HG02678 (cell line): ENCODE measurements around the gene ARL5C.
"Not testable (repeated sequence)": the region's sequence is repeated elsewhere in the genome, so short reads cannot be mapped to it uniquely, and the experiment has no call there.

Source experiments
- ATAC-seq: cut with Tn5 transposase; IDR thresholded peaks from one replicate; pipeline ENCODE4 v1.9.1; 2021; ENCODE audit warnings: mild to moderate bottlenecking, moderate library complexity; ENCODE audit not compliant: unreplicated experiment

ARL5C gene

GRCh38 chr17:39141915-39142664 is 23.9 kb downstream of the ARL5C start:
- no peak for ATAC-seq

GRCh38 chr17:39141294-39141693 is 24.7 kb downstream of the ARL5C start:
- ATAC-seq, result no peak

DNA sequence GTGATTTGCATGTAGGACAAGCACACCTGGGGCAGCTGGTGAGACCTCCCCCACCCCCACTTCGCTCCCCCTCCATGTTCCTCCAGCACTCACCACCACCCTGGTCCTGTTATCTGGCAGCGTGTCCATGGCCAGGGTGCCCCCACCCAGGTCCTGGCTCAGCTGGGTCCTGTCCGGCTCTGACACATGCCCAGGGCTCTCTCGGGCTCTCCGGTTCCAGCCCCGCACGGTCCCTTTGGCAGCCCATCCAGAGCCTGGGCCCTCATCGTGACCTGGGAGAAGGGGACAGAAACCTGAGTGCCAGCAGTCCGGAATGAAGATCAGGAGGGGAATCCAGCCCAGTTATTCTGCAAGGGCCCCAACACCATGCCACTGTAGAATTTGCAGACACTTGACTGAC is 26.4 kb downstream of the ARL5C start:
- no peak for ATAC-seq

- no peak for ATAC-seq
These were observed 26.8 kb downstream of the ARL5C start for GRCh38 chr17:39139161-39139511.

- ATAC-seq, result no peak
These were observed 27.4 kb downstream of the ARL5C start for GRCh38 chr17:39138431-39139160.

DNA sequence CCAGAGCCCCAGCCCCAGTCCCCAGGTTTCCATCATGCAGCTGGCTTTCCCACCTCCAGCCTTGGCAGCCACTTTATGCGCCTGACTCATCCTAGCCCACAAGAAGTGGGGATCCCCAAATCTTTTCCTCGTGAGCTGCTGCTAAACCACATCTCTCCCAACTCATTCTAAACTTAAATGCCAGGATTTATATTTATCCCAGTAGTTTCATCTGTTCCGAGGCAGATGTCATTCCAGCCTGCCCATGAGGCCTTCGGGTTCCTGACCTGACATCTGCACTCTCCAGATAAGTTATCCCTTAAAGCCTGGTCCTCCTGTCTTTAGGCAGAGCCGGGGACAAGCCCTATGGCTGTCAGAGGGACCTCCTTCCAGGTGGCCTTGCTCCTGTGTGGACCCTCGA is 31.1 kb downstream of the ARL5C start:
- ATAC-seq, result no peak

DNA sequence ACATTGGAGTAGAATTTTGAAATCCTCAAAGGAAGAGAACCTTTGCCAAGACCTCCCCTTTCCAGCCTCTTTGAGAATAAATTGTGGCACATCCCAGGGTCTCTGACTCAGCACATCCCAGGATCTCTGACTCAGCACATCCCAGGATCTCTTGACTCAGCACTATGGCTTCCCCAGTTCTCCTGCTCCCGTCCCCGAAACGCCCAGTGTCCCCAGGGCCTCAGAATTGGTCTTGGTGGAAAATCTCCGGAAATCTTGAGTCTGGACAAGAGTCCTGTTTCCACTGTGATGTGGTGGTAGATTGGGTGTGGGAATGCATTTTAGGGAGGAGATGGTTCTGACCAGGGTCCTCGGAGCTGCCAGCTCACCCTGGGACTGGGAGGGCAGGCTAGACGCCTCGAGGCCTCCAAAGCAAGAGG is 33.8 kb downstream of the ARL5C start:
- no peak for ATAC-seq

DNA sequence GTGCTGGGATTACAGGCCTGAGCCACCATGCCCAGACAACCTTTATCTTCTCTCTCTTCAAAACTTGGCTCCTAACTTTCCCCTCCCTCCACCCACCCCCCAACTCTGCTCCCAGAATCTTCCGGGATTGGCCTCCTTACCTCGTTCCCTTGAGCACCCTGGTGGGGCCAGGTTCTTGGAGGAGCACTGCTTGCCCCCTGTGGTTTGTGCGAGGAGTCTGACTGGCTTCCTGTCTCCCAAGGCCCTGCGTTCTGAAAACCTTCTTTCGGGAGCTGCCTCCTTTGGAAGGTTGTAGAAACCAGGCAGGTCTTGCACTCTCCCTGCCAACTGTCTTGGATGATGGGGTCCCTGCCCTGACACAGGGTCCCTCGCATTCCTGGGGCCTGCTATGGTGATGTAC is 34.3 kb downstream of the ARL5C start:
- ATAC-seq, result no peak

DNA sequence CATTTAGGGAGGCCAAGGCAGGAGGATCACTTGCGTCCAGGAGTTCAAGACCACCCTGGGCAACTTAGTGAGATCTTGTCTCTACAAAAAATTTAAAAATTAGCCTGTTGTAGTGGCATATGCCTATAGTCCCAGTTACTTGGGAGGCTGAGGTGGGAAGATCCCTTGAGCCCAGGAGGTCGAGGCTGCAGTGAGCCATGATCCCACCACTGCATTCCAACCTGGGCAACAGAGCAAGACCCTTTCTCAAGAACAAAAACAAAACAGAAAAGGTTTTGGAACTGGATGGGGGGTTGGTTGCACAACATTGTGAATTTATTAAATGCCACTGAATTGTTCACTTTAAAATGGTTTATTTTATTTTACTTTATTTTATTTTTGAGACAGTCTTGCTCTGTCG is 35.8 kb downstream of the ARL5C start:
- ATAC-seq, result no peak

DNA sequence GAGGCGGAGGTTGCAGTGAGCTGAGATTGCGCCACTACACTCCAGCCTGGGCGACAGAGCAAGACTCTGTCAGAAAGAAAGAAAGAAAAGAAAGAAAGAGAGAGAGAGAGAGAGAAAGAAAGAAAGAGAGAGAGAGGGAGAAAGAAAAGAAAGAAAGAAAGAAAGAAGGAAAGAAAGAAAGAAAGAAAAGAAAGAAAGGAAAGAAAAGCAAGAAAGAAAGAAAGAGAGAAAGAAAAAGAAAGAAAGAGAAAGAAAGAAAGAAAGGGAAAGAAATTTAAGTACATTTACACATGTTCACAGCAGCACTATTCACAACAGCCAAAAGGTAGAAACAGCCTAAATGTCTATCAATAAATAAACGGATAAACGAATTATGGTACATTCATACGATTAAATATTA is 36.4 kb downstream of the ARL5C start:
- not testable (repeated sequence) for ATAC-seq

GRCh38 chr17:39126436-39126835 is 39.5 kb downstream of the ARL5C start:
- no peak for ATAC-seq

DNA sequence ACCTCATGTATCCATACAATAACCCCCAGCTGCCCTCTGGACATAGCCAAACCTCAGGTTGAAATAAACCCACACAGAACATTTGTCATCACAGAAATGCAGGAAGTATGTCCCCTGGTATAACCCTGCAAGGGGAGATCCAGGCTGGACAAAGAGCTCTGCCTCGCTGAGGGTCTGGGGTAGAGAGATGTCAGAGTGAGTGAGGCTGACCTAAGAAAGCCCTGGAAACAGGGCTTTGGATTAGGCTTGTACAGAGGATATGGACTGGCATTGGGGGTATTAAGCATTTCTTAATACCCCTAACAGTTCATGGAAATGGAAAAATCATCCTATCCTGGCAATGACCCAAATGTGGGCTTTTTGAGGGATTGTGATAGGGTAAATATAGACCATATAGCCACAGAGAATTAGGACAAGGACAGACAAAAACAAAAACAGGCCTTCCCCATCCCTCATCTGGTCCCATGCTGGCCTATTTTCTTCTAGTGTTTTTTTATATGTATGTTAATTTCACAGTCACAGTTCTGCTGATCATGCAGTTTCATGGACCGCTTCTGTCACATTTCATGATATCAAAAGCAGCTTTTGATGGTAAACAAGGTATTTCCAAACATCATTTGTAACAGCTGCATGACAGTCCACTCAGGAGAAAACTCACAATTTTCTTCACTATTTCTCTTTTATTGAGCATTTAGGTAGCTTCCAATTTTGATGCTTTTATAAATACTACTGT is 40.7 kb downstream of the ARL5C start:
- ATAC-seq, result no peak

- ATAC-seq, result no peak
These were observed 42.3 kb downstream of the ARL5C start for GRCh38 chr17:39123627-39124026.

DNA sequence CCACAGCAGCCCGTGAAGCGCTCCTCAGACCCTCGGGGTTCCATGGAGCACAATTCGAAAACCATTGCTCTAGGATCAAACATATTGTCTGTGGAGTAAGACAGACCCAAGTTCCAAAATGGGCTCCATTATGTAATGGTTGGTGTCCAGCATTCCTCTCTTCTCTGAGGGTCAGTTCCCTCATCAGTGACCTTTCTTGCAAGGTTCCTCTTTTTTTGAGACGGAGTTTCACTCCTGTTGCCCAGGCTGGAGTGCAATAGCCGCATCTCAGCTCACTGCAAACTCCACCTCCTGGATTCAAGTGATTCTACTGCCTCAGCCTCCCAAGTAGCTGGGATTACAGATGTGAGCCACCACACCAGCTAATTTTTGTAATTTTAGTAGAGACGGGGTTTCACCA is 43.0 kb downstream of the ARL5C start:
- no peak for ATAC-seq

DNA sequence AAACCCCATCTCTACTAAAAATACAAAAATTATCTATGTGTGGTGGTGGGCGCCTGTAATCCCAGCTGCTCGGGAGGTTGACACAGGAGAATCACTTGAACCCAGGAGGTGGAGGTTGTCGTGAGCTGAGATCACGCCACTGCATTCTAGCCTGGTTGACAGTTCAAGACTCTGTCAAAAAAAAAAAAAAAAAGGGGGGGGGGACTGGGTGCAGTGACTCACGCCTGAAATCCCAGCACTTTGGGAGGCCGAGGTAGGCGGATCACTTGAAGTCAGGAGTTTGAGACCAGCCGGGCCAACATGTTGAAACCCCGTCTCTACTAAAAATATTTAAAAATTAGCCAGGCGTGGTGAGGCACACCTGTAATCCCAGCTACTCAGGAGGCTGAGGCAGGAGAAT is 44.0 kb downstream of the ARL5C start:
- ATAC-seq, result not testable (repeated sequence)

DNA sequence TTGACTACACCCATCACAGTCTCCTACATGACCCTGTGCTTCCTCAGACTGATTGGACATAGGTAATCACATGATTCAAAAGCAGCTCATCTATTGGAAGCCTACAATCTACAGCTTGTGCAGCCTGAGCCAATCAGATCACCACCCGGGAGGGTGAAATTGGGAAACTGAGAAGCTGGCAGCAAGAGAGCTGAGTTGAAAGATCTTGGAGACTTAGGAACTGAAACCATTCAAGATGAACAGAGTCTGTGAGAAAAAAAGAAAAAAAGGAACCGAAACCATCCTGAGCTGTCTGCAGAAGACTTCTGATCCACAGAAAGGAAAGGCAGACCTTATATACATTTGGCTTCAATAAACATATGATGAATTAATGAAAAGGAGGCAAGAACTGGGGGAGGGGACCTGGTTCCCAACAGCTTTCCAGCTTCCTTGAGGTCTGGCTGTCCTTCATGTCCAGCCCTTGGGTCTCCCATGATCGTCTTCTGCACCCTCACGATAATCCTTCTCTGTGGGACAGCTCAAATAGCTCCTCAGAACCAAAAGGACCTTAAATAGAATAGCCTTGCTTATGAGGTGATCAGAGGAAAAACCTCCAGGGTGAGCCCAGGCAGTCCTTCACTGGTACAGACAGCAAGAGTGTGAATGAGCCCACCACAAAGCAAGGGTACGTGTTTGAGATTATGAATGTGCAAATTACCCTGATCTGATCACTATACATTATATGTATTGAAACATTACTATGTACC is 47.1 kb downstream of the ARL5C start:
- no peak for ATAC-seq

DNA sequence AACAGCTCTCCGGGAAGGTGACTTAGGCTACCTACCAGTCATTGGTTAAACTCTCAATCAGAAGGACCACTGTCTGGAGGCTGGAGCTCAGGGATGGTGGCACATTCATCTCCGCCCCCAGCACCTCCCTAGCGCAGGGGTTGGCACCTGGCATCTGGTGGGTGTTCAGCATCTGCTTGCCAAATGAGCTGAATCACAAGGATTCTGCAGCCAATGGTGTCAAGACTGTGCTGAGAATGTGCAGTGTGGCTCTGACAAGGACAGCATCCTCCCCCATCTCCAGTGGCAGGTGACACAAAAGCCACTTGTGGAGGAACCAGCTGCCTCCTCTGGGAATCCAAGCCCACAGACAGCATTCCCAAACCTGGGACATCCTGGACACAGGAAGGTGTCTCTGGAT is 49.7 kb downstream of the ARL5C start:
- ATAC-seq, result no peak

- no peak for ATAC-seq
These were observed 50.8 kb downstream of the ARL5C start for GRCh38 chr17:39115135-39115534.

DNA sequence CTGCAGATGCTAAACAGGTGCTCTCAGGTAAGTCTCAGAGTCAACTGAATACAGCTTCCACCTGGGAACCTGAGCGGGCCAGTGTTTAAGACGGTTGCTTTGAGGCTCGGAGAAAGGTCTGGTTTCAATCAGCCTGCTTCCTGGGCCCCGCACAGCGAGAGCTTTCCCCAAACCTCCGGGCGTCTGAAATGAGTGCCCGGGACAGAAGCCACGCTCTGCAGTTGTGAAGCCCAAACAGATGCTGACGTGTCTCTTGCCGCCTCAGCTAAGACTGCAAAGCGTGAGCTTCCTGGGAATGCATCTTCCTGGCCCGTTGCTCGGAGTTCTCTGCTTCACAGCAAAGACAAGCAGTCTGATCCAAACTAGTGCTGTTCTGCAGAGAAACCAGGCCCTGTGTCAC is 51.2 kb downstream of the ARL5C start:
- ATAC-seq, result no peak

DNA sequence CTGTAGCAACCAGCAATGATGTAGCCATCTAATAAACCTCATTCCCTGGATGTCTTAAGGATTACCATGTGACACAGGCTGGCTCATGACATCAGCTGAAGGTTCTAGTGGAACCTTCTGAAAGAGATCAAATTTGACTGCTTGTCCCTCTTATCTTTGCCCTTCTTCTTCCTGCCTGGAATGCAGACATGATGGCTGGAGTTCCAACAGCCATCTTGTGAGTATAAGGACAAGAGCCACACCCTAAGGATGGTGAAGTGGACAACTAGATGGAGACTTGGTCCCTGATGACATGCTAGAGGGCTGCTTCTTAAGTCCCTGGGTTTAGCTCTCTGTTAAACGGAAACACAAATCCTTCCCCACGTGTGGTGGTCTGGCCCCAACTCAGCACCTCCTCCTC is 52.1 kb downstream of the ARL5C start:
- no peak for ATAC-seq

DNA sequence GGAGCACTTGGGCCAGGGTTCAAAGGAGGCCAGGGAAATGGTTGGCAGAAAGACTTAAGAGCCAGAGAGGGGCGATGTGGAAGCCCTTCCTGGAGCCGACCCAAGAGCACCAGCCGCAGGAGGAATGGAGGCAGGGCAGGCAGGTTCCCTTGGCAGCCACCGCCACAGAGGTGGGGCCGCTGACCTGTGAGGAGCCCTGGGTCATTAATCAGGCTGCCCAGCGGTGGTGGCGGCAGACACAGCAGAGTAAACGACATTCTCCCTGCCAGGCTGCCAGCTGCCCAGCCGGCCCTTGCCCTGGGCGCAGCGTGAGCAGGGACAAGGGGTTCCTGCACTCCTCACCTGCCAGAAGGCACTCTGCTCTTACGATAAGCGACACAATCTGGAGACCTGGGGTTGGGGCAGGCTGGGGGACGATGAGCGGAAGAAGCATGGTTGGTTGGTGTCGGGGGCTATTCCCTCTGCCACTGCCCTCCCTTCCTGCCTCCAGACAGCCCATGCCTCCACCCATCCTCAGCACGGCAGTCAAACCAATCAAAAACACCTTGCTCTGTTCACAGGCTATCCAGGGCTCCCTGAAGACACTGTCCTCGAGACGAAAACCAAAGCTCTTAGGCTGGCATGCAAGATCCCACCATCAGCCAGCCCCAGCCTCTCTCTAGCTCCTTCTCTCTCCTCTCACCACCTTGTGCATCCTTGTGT is 55.4 kb downstream of the ARL5C start:
- no peak for ATAC-seq
